Esophagus (tissue), 2 donors: Measurements from ENCODE around the gene GPR68. TPM values are rescaled to one million over a fixed set of nuclear protein-coding genes. Genes with fewer than 3 reads are reported as not detected.

Source experiments
- H3K27ac ChIP-seq, 2 donors: one replicate each; pipeline ENCODE4 v1.5.1; 2013; ENCODE audit warnings: low read depth in 2 of 2, mild to moderate bottlenecking in 2 of 2, inconsistent platforms in 1 of 2, low read length in 1 of 2, moderate library complexity in 1 of 2
- H3K27me3 ChIP-seq, 2 donors: one replicate each; pipeline ENCODE4 v1.6.1; 2013; ENCODE audit warnings: low read length in 2 of 2, control low read depth in 1 of 2, mild to moderate bottlenecking in 1 of 2; ENCODE audit not compliant: insufficient read depth in 2 of 2, control insufficient read depth in 1 of 2
- H3K36me3 ChIP-seq, 2 donors: one replicate each; pipeline ENCODE4 v1.6.1; 2013; ENCODE audit warnings: low read length in 1 of 2; ENCODE audit not compliant: control insufficient read depth in 2 of 2, insufficient read depth in 2 of 2
- H3K4me1 ChIP-seq, 2 donors: one replicate each; pipeline ENCODE4 v1.6.1; 2013; ENCODE audit warnings: low read length in 1 of 2; ENCODE audit not compliant: control insufficient read depth in 2 of 2, insufficient read depth in 2 of 2
- H3K4me3 ChIP-seq, 2 donors: one replicate each; pipeline ENCODE4 v1.5.1; 2013; ENCODE audit warnings: low read length in 2 of 2, mild to moderate bottlenecking in 2 of 2, low read depth in 1 of 2, moderate library complexity in 1 of 2
- H3K9me3 ChIP-seq, 2 donors: one replicate each; pipeline ENCODE4 v1.6.1; 2013; ENCODE audit warnings: mild to moderate bottlenecking in 2 of 2, low read depth in 1 of 2, low read length in 1 of 2, moderate library complexity in 1 of 2; ENCODE audit not compliant: control insufficient read depth in 2 of 2, insufficient read depth in 1 of 2
- WGBS, 2 donors: extraction: QIAGEN DNeasy Blood & Tissue Kit; methylation state at CpG; one replicate each; pipeline ENCODE4 v1.1.7; 2013; 5-methylcytosine and 5-hydroxymethylcytosine counted together
- polyA plus RNA-seq, 2 donors: library from polyadenylated mRNA; stranded (reverse); fragments of 200-250 nt; gene quantifications; one replicate each; pipeline ENCODE4 v1.2.3, GENCODE V29; 2013
- donor health status: healthy with polysubstance abuse.
- donor health status: Bipolar disorder and iron deficiency.

The GPR68 gene
- polyA plus RNA-seq, 2 donors = 0.71 to 4.8 TPM

GRCh38 chr14:91233936-91234790, 10.3 kb downstream of the GPR68 start:
- Histone ChIP-seq H3K36me3 (peaks cover 0 to 6% of the 10 kb centered on the region in 2 donors), H3K4me1 (peaks cover 2% of the 10 kb centered on the region in 2 donors), H3K4me3 (no peak overlapping the region), H3K27me3 (no peaks in the 10 kb centered on the region), H3K27ac (no peak overlapping the region), H3K9me3 (peaks cover 0 to 2% of the 10 kb centered on the region in 2 donors)
- 93 to 95% methylated on average over 63 of the region's 63 CpGs for WGBS, 2 donors

GRCh38 chr14:91232603-91233002, 11.9 kb downstream of the GPR68 start:
- peaks cover 2 to 5% of the 10 kb centered on the region in 2 donors for H3K4me1 ChIP-seq
- H3K27me3 ChIP-seq = no peaks in the 10 kb centered on the region
- no peak overlapping the region for H3K4me3 ChIP-seq
- 86% methylated on average over 2 of the region's 2 CpGs for WGBS, 2 donors
- H3K27ac ChIP-seq = peak overlapping the region; percentile 11 to 34
- peaks cover 0 to 2% of the 10 kb centered on the region in 2 donors for H3K9me3 ChIP-seq
- peaks cover 0 to 6% of the 10 kb centered on the region in 2 donors for H3K36me3 ChIP-seq

GRCh38 chr14:91232052-91232451, 12.5 kb downstream of the GPR68 start:
- H3K4me1 ChIP-seq = peaks cover 2 to 5% of the 10 kb centered on the region in 2 donors
- H3K9me3 ChIP-seq = peaks cover 0 to 2% of the 10 kb centered on the region in 2 donors
- WGBS, 2 donors = 86 to 96% methylated on average over 2 of the region's 2 CpGs
- H3K27ac ChIP-seq = peak overlapping the region; percentile 29 to 66
- no peak overlapping the region for H3K4me3 ChIP-seq
- H3K27me3 ChIP-seq = no peaks in the 10 kb centered on the region
- H3K36me3 ChIP-seq = peaks cover 0 to 6% of the 10 kb centered on the region in 2 donors

DNA sequence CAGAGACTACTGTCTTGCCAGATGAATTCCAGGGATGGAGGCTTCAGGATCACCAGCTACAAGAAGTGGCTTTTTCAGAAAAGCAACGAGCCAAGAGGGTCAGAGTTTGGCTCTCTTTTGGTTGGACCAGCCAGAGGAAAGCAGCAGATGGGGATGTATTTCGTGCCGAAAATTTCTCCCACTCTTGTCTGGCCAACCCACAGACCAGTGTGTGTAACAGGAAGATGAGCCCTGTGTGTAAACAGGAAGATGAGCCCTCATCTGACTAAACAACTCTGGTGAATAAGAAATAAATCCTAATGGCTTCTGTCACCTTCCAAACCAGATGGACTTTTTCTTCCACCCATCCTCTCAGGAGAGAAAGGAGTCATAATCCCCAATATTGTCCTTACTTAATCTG, 13.1 kb downstream of the GPR68 start:
- H3K4me3 ChIP-seq = no peak overlapping the region
- 57 to 66% methylated on average over 3 of the region's 3 CpGs for WGBS, 2 donors
- peaks cover 0 to 6% of the 10 kb centered on the region in 2 donors for H3K36me3 ChIP-seq
- no peaks in the 10 kb centered on the region for H3K27me3 ChIP-seq
- H3K9me3 ChIP-seq = peaks cover 0 to 2% of the 10 kb centered on the region in 2 donors
- peaks cover 2 to 5% of the 10 kb centered on the region in 2 donors for H3K4me1 ChIP-seq
- peak overlapping the region in 1 of 2 donors; percentile 40 for H3K27ac ChIP-seq

- H3K4me1 ChIP-seq = peaks cover 2 to 5% of the 10 kb centered on the region in 2 donors
- peaks cover 0 to 6% of the 10 kb centered on the region in 2 donors for H3K36me3 ChIP-seq
- peaks cover 0 to 2% of the 10 kb centered on the region in 2 donors for H3K9me3 ChIP-seq
- no peak overlapping the region for H3K4me3 ChIP-seq
- no peaks in the 10 kb centered on the region for H3K27me3 ChIP-seq
- peak overlapping the region in 1 of 2 donors; percentile 29 for H3K27ac ChIP-seq
- WGBS, 2 donors = 74 to 80% methylated on average over 4 of the region's 4 CpGs
Observed at GRCh38 chr14:91230397-91231035, 14.0 kb downstream of the GPR68 start.

DNA sequence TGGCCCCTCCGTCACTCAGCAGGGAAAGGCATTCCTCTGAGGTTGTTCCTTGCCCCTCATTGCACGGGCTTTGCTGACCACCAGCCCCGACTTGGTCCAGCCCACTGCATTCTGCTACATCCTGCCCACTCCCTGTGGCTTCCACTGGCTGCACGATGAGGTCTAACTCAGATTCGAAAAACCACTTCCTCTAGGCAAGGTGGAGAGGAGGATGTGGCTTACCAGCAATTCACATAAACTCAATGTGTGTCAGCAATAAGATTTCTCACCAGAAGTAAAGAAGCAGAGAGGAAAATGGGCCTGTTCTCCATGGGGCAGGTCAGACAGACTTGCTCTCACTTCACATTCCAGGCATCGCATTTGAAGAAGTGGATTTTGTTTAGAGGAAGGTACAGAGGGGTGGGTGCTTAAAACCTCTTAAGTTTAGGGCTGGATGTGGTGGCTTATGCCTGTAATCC, 14.7 kb downstream of the GPR68 start:
- H3K27me3 ChIP-seq = no peaks in the 10 kb centered on the region
- 74 to 77% methylated on average over 6 of the region's 6 CpGs for WGBS, 2 donors
- peak overlapping the region in 1 of 2 donors; percentile 37 for H3K27ac ChIP-seq
- H3K9me3 ChIP-seq = peaks cover 0 to 1% of the 10 kb centered on the region in 2 donors
- no peak overlapping the region for H3K4me3 ChIP-seq
- H3K4me1 ChIP-seq = peaks cover 2 to 5% of the 10 kb centered on the region in 2 donors
- peaks cover 0 to 8% of the 10 kb centered on the region in 2 donors for H3K36me3 ChIP-seq

DNA sequence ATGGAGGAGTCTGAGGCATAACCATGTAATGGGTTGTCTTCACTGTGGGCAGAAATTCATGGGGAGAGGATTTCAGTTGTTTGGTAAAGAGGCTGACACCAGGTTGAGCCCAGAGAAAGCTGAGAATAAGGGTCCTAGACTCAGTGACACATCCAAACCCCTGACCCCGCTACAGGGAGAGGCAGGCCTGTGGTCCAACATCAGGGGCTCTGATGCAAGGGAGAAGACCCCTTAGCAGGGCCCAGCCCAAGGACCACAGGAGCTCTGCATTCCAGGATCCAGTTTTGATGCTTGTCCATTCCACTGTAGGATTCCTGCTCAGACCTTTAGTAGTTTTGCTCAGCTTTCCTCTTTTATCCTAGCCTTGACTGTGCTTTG, 15.5 kb downstream of the GPR68 start:
- H3K9me3 ChIP-seq = no peaks in the 10 kb centered on the region
- peaks cover 4 to 5% of the 10 kb centered on the region in 2 donors for H3K4me1 ChIP-seq
- H3K27me3 ChIP-seq = no peaks in the 10 kb centered on the region
- no peak overlapping the region for H3K4me3 ChIP-seq
- 87 to 94% methylated on average over 1 of the region's 1 CpG for WGBS, 2 donors
- H3K27ac ChIP-seq = no peak overlapping the region
- H3K36me3 ChIP-seq = peaks cover 0 to 7% of the 10 kb centered on the region in 2 donors

- H3K9me3 ChIP-seq = no peaks in the 10 kb centered on the region
- H3K27ac ChIP-seq = peak overlapping the region in 1 of 2 donors; percentile 28
- no peaks in the 10 kb centered on the region for H3K27me3 ChIP-seq
- 77 to 80% methylated on average over 14 of the region's 14 CpGs for WGBS, 2 donors
- peaks cover 4 to 6% of the 10 kb centered on the region in 2 donors for H3K36me3 ChIP-seq
- no peak overlapping the region for H3K4me3 ChIP-seq
- H3K4me1 ChIP-seq = peaks cover 2 to 5% of the 10 kb centered on the region in 2 donors
Observed at GRCh38 chr14:91228112-91229004, 16.1 kb downstream of the GPR68 start.

GRCh38 chr14:91227183-91227628, 17.3 kb downstream of the GPR68 start:
- WGBS, 2 donors = 62 to 70% methylated on average over 7 of the region's 7 CpGs
- no peaks in the 10 kb centered on the region for H3K27me3 ChIP-seq
- peaks cover 2 to 3% of the 10 kb centered on the region in 2 donors for H3K4me1 ChIP-seq
- H3K27ac ChIP-seq = peak overlapping the region in 1 of 2 donors; percentile 19
- no peak overlapping the region for H3K4me3 ChIP-seq
- no peaks in the 10 kb centered on the region for H3K9me3 ChIP-seq
- H3K36me3 ChIP-seq = peaks cover 4 to 6% of the 10 kb centered on the region in 2 donors
